Heart left ventricle (tissue), 16 donors: Measurements from ENCODE around the gene HRH2. TPM values are rescaled to one million over a fixed set of nuclear protein-coding genes. Genes with fewer than 3 reads are reported as not detected.
A peak's percentile ranks its signal among the peaks of the same experiment; 100 is the strongest.

Source experiments
- ATAC-seq, 4 donors: fragments of 200-7000 bp; cut with Tn5 transposase; one replicate each; pipeline ENCODE4 v1.9.1; 2020 to 2022; ENCODE audit warnings: moderate library complexity in 4 of 4, mild to moderate bottlenecking in 3 of 4, moderate number of reproducible peaks in 1 of 4
- DNase-seq, 5 donors: peaks; one replicate each; pipeline ENCODE4 v3.0.0-alpha.2; 2020
- H3K27ac ChIP-seq, 12 donors: fragments of 200-600 bp; sonication (generic) in 4 of 12; one replicate each; pipeline versions ENCODE4 v1.5.0 to v1.8.0; 2016 to 2022; ENCODE audit warnings: mild to moderate bottlenecking in 2 of 12
- H3K27me3 ChIP-seq, 9 donors: fragments of 200-600 bp; sonication (generic) in 2 of 9; one replicate each; pipeline versions ENCODE4 v1.5.1 to v1.8.0; 2016 to 2022; ENCODE audit warnings: mild to moderate bottlenecking in 3 of 9
- H3K36me3 ChIP-seq, 9 donors: fragments of 200-600 bp; sonication (generic) in 2 of 9; one replicate each; pipeline versions ENCODE4 v1.5.0 to v1.8.0; 2018 to 2022; ENCODE audit warnings: mild to moderate bottlenecking in 2 of 9
- H3K4me1 ChIP-seq, 12 donors: fragments of 200-600 bp; sonication (generic) in 4 of 12; one replicate each; pipeline versions ENCODE4 v1.5.0 to v1.8.0; 2016 to 2022; ENCODE audit warnings: mild to moderate bottlenecking in 3 of 12
- H3K4me3 ChIP-seq, 12 donors: fragments of 200-600 bp; sonication (generic) in 4 of 12; one replicate each; pipeline versions ENCODE4 v1.5.0 to v1.8.0; 2017 to 2022; ENCODE audit warnings: mild to moderate bottlenecking in 9 of 12, moderate library complexity in 4 of 12
- H3K9me3 ChIP-seq, 12 donors: fragments of 200-600 bp; sonication (generic) in 4 of 12; one replicate each; pipeline versions ENCODE4 v1.5.0 to v1.8.0; 2016 to 2022; ENCODE audit warnings: mild to moderate bottlenecking in 1 of 12
- CTCF ChIP-seq, 12 donors: fragments of 200-600 bp; sonication (generic) in 4 of 12; IDR thresholded peaks; one replicate each; pipeline versions ENCODE4 v1.5.0 to v1.8.0; 2018 to 2022; ENCODE audit warnings: antibody characterized with exemption in 12 of 12, mild to moderate bottlenecking in 5 of 12
- POLR2A ChIP-seq, 2 donors: fragments of 450-650 bp; IDR thresholded peaks; one replicate each; pipeline ENCODE4 v1.6.1; 2017; ENCODE audit warnings: antibody characterized with exemption in 2 of 2, mild to moderate bottlenecking in 2 of 2, moderate library complexity in 2 of 2
- WGBS, 4 donors: extraction: QIAGEN DNeasy Blood & Tissue Kit in 2 of 4; methylation state at CpG; one replicate each; pipeline versions ENCODE4 v1.1.5 to v1.1.7; 2013 to 2018; 5-methylcytosine and 5-hydroxymethylcytosine counted together
- intact Hi-C, 10 donors: fragments of 100-400 bp; cut with DNase I; formaldehyde crosslinking; loops; one replicate each; pipeline versions ENCODE4 v1.11.1 to v1.14.2; 2022
- polyA plus RNA-seq, 2 donors: library from polyadenylated mRNA; stranded (reverse); fragments of 200-250 nt; gene quantifications; one replicate each; pipeline ENCODE4 v1.2.3, GENCODE V29; 2013
- total RNA-seq, 9 donors: library from RNA; depleted of rRNA in 2 of 9; stranded (reverse); fragments of >200 nt in 2 of 9; fragmentation: NEBNext Ultra II Directional in 3 of 9; extraction: Animal tissue kit (Norgen Biotek cat#: 25700) in 3 of 9; gene quantifications; one replicate each; pipeline versions ENCODE4 v1.1.0 to v1.2.4, GENCODE V29; 2016 to 2023
- donor health status: ischemic (EF 13 %, LVEDD 7.1; RV severe dilation, severe dysfunction).
- donor health status: healthy with polysubstance abuse.
- donor health status: DM: no; HTN: yes; CAD: no.
- donor health status: DM: no; HTN: no; CAD: no.
- donor health status: ischemic (EF 25% LVEDD 6.9; RV normal size, moderate dysfunction).
- donor health status: ischemic (EF 25% LVEDD 5.7; RV mildly dilated, moderate dysfunction).
- donor health status: healthy.
- donor health status: DM: yes; HTN: yes; CAD: no.
- donor health status: ischemic (EF 35%, LVEDD 5.7; RV mildly dilated, moderate dysfunction).
- donor health status: nonischemic (EF 11% LVEDD 7.7; RV severe dilation, severe dysfunction).
- donor health status: DM: yes; HTN: yes; CAD: no.
- donor health status: PGD.
- donor health status: ischemic (EF 29% LVEDD 5.4; RV normal size, mild dysfunction).
- donor health status: nonischemic (EF 23%, LVEDD 6.1; RV moderate dilation, normal function).

HRH2 gene
- total and polyA plus RNA-seq, 11 donors, result 26.0 to 66.0 (median 35.8) TPM

- H3K36me3 ChIP-seq, result peaks cover 0 to 14% (median 0%) of the 10 kb centered on the region in 9 donors
- no peaks in the 10 kb centered on the region for H3K27me3 ChIP-seq
- no peak for ATAC-seq
- H3K4me3 ChIP-seq, result no peak overlapping the region
- intact Hi-C loops, result no loop called here
- DNase-seq, result no peak
- H3K9me3 ChIP-seq, result no peaks in the 10 kb centered on the region
- peak overlapping the region in 2 of 12 donors; percentile 48 to 89 for H3K27ac ChIP-seq
- H3K4me1 ChIP-seq, result peaks cover 0 to 50% (median 24%) of the 10 kb centered on the region in 12 donors
- 83 to 90% (median 87%) methylated on average over 8 to 14 of the region's 14 CpGs for WGBS, 4 donors
- no peak for TF ChIP-seq POLR2A (IDR thresholded peaks at IDR 0.05)
Measured at GRCh38 chr5:175696855-175697198, 39.0 kb downstream of the HRH2 start.

GRCh38 chr5:175697846-175698245 lies 40.0 kb downstream of the HRH2 start:
- Histone ChIP-seq H3K27me3 (no peaks in the 10 kb centered on the region), H3K36me3 (peaks cover 0 to 14% (median 0%) of the 10 kb centered on the region in 9 donors), H3K27ac (no peak overlapping the region), H3K9me3 (peaks cover 0 to 7% (median 0%) of the 10 kb centered on the region in 12 donors), H3K4me3 (no peak overlapping the region), H3K4me1 (peaks cover 0 to 41% (median 20%) of the 10 kb centered on the region in 12 donors)
- DNase-seq (no peak), ATAC-seq (no peak)
- 85 to 92% (median 88%) methylated on average over 7 of the region's 7 CpGs for WGBS, 4 donors
- intact Hi-C loops, result no loop called here
- TF ChIP-seq CTCF (IDR thresholded peaks at IDR 0.05) (no peak), POLR2A (IDR thresholded peaks at IDR 0.05) (no peak)

GRCh38 chr5:175698401-175699115 lies 40.7 kb downstream of the HRH2 start:
- no peak for ATAC-seq
- intact Hi-C loops, result no loop called here
- peaks cover 0 to 11% (median 0%) of the 10 kb centered on the region in 12 donors for H3K9me3 ChIP-seq
- H3K27ac ChIP-seq, result peak overlapping the region in 1 of 12 donors; percentile 28
- DNase-seq, result no peak
- 69 to 73% (median 70%) methylated on average over 18 of the region's 18 CpGs for WGBS, 4 donors
- TF ChIP-seq CTCF (IDR thresholded peaks at IDR 0.05) (no peak), POLR2A (IDR thresholded peaks at IDR 0.05) (no peak)
- H3K36me3 ChIP-seq, result peaks cover 0 to 14% (median 0%) of the 10 kb centered on the region in 9 donors
- no peaks in the 10 kb centered on the region for H3K27me3 ChIP-seq
- no peak overlapping the region for H3K4me3 ChIP-seq
- peaks cover 0 to 33% (median 13%) of the 10 kb centered on the region in 12 donors for H3K4me1 ChIP-seq

- intact Hi-C loops, result no loop called here
- Histone ChIP-seq H3K4me3 (no peak overlapping the region), H3K36me3 (peaks cover 0 to 14% (median 0%) of the 10 kb centered on the region in 9 donors), H3K27ac (no peak overlapping the region), H3K9me3 (peaks cover 0 to 17% (median 0%) of the 10 kb centered on the region in 12 donors), H3K27me3 (no peaks in the 10 kb centered on the region), H3K4me1 (peaks cover 0 to 9% (median 0%) of the 10 kb centered on the region in 12 donors)
- WGBS, 4 donors, result 79 to 86% (median 84%) methylated on average over 5 of the region's 5 CpGs
- peak in 9 of 12 donors; percentile 12 to 49 (median 33) for TF ChIP-seq CTCF (IDR thresholded peaks at IDR 0.05)
- TF ChIP-seq POLR2A (IDR thresholded peaks at IDR 0.05), result no peak
- DNase-seq, result no peak
- no peak for ATAC-seq
Measured at GRCh38 chr5:175700991-175701390, 43.1 kb downstream of the HRH2 start.
